ENCODE results near the gene HIC1. TPM values are rescaled to one million over a fixed set of nuclear protein-coding genes. Genes with fewer than 3 reads are reported as not detected.

The HIC1 gene
- polyA plus RNA-seq, 1 donor (not counting 4 experiments of a cell fraction or from before 2014, with no cell fraction given): 0.64 TPM

DNA sequence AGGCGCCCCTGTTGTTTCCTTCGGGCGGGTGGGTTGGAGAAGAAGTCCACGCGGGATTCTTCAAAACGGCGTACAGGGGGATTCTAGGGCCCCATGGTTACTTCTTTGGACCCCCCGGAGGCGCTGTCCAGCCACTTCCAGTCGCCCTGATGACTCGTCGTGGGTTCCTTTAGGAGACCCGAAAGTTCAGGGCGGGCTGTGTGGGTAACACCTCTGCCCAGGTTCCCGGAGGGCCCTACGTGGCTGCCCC is 716 bp upstream of the HIC1 start:
- Histone ChIP-seq H4K20me1 (ENCODE audit: control insufficient read depth, extremely low read depth, insufficient read depth, low read length) (peaks cover 9% of the 10 kb centered on the region), H3K9me3 (ENCODE audit: control insufficient read depth, low read depth, low read length) (no peaks in the 10 kb centered on the region), H2AFZ (ENCODE audit: control insufficient read depth, low read length) (no peak overlapping the region), H3K79me2 (ENCODE audit: control insufficient read depth, insufficient read depth, low read length) (peaks cover 5% of the 10 kb centered on the region), H3K4me1 (ENCODE audit: control insufficient read depth, extremely low read depth, insufficient read depth, low read length) (peaks cover 16% of the 10 kb centered on the region), H3K27ac (ENCODE audit: control insufficient read depth, insufficient read depth, low read length) (no peak overlapping the region), H3K4me3 (ENCODE audit: control insufficient read depth in 2 of 3, extremely low read depth in 1 of 3, insufficient read depth in 2 of 3, low read depth in 1 of 3, low read length in 3 of 3) (peak overlapping the region; percentile 33 to 70 (median 63)), H3K9me1 (ENCODE audit: control insufficient read depth, extremely low read depth, insufficient read depth, low read length) (no peaks in the 10 kb centered on the region), H3K27me3 (ENCODE audit: control insufficient read depth, extremely low read depth, insufficient read depth, low read length) (peaks cover 15% of the 10 kb centered on the region), H3K4me2 (ENCODE audit: control insufficient read depth, extremely low read depth, insufficient read depth, low read depth, low read length) (peak overlapping the region; percentile 78), H3K36me3 (ENCODE audit: control insufficient read depth in 2 of 2, extremely low read depth in 1 of 2, insufficient read depth in 2 of 2, low read length in 2 of 2) (no peaks in the 10 kb centered on the region), H3K9ac (ENCODE audit: control insufficient read depth, extremely low read depth, insufficient read depth, low read length) (peak overlapping the region; percentile 28)
- FAIRE-seq (no peak), DNase-seq (ENCODE audit: low read depth, low spot score) (no peak)
- dilution Hi-C loops (cut with MboI; ENCODE audit: extremely low pct_ligation_motif_present, low sequenced_read_pairs): no loop called here
- TF ChIP-seq, protein P1, sequence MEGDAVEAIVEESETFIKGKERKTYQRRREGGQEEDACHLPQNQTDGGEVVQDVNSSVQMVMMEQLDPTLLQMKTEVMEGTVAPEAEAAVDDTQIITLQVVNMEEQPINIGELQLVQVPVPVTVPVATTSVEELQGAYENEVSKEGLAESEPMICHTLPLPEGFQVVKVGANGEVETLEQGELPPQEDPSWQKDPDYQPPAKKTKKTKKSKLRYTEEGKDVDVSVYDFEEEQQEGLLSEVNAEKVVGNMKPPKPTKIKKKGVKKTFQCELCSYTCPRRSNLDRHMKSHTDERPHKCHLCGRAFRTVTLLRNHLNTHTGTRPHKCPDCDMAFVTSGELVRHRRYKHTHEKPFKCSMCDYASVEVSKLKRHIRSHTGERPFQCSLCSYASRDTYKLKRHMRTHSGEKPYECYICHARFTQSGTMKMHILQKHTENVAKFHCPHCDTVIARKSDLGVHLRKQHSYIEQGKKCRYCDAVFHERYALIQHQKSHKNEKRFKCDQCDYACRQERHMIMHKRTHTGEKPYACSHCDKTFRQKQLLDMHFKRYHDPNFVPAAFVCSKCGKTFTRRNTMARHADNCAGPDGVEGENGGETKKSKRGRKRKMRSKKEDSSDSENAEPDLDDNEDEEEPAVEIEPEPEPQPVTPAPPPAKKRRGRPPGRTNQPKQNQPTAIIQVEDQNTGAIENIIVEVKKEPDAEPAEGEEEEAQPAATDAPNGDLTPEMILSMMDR (optimal IDR thresholded peaks at IDR 0.05 in 1 of 3, IDR thresholded peaks at IDR 0.05 in 1 of 3, conservative IDR thresholded peaks at IDR 0.05 in 1 of 3; ENCODE audit: extremely low read depth in 1 of 3, insufficient read depth in 2 of 3, low read length in 3 of 3): no peak

DNA sequence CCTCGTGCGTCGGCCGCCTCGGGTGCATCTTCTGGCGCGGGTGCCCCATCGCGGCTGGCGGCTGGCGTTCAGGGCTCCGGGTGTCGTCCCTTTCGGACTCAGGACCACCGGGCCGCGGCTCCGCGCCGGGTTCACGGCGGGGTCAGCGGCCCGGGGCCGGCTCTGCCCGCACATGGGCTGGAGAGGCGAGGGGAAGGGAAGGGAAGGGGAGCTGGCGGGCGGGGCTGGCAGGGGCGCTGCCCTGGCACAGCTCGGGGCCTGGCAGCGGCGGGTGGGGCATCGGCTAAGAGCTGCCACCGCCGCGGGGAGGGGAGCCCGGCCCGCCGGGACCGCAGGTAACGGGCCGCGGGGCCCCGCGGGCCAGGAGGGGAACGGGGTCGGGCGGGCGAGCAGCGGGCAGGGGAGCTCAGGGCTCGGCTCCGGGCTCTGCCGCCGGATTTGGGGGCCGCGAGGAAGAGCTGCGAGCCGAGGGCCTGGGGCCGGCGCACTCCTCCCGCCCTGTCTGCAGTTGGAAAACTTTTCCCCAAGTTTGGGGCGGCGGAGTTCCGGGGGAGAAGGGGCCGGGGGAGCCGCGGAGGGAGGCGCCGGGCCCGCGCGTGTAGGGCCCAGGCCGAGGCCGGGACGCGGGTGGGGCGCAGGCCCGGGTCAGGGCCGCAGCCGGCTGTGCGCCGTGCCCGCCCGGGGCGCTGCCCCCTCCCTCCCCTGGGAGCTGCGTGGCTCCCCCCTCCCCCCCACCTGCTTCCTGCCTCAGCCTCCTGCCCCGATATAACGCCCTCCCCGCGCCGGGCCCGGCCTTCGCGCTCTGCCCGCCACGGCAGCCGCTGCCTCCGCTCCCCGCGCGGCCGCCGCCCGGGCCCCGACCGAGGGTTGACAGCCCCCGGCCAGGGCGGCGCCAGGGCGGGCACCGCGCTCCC is 646 bp downstream of the HIC1 start:
- no peak for FAIRE-seq
- H3K9me3 ChIP-seq (ENCODE audit: control insufficient read depth, low read depth, low read length): no peaks in the 10 kb centered on the region
- H4K20me1 ChIP-seq (ENCODE audit: control insufficient read depth, extremely low read depth, insufficient read depth, low read length): peaks cover 9% of the 10 kb centered on the region
- peak overlapping the region; percentile 43 to 70 (median 57) for H3K4me3 ChIP-seq (ENCODE audit: control insufficient read depth in 2 of 3, extremely low read depth in 1 of 3, insufficient read depth in 2 of 3, low read depth in 1 of 3, low read length in 3 of 3)
- peaks cover 14% of the 10 kb centered on the region for H3K4me1 ChIP-seq (ENCODE audit: control insufficient read depth, extremely low read depth, insufficient read depth, low read length)
- H3K27me3 ChIP-seq (ENCODE audit: control insufficient read depth, extremely low read depth, insufficient read depth, low read length): peaks cover 15% of the 10 kb centered on the region
- H2AFZ ChIP-seq (ENCODE audit: control insufficient read depth, low read length): peak overlapping the region; percentile 30
- no peaks in the 10 kb centered on the region for H3K9me1 ChIP-seq (ENCODE audit: control insufficient read depth, extremely low read depth, insufficient read depth, low read length)
- H3K36me3 ChIP-seq (ENCODE audit: control insufficient read depth in 2 of 2, extremely low read depth in 1 of 2, insufficient read depth in 2 of 2, low read length in 2 of 2): peaks cover 0 to under 1% of the 10 kb centered on the region in 2 experiments
- H3K79me2 ChIP-seq (ENCODE audit: control insufficient read depth, insufficient read depth, low read length): peaks cover 5% of the 10 kb centered on the region
- H3K4me2 ChIP-seq (ENCODE audit: control insufficient read depth, extremely low read depth, insufficient read depth, low read depth, low read length): peak overlapping the region; percentile 78
- dilution Hi-C loops (cut with MboI; ENCODE audit: extremely low pct_ligation_motif_present, low sequenced_read_pairs): no loop called here
- H3K27ac ChIP-seq (ENCODE audit: control insufficient read depth, insufficient read depth, low read length): no peak overlapping the region
- peak overlapping the region; percentile 56 for H3K9ac ChIP-seq (ENCODE audit: control insufficient read depth, extremely low read depth, insufficient read depth, low read length)
- no peak for DNase-seq (ENCODE audit: low read depth, low spot score)
- no peak for TF ChIP-seq EZH2 (IDR thresholded peaks at IDR 0.05; ENCODE audit: low read length)
- TF ChIP-seq, protein P1 (optimal IDR thresholded peaks at IDR 0.05 in 1 of 3, IDR thresholded peaks at IDR 0.05 in 1 of 3, conservative IDR thresholded peaks at IDR 0.05 in 1 of 3; ENCODE audit: extremely low read depth in 1 of 3, insufficient read depth in 2 of 3, low read length in 3 of 3): no peak
